ENCODE data around the gene ALOX5AP.

Gene ALOX5AP

DNA sequence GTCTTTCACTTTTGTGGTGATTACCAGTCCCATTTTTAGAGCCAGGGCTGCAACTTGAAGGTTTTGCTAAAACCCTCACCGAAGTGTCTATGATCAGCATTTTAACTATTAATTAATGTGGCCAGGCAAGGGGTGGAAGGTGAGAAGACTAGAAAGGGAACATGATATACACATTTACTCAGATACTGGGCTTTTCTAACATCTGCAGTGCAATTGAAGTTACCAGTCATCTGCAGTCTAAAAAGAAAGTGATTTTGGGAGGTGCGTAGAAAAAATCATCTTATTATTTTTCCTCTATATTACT, 481 bp downstream of the ALOX5AP start:
- in situ Hi-C loops (cut with MboI; ENCODE audit: low sequenced_read_pairs, unreplicated experiment), result no loop called here
- no peak for DNase-seq (ENCODE audit: low spot score)
- TF ChIP-seq, protein P1, sequence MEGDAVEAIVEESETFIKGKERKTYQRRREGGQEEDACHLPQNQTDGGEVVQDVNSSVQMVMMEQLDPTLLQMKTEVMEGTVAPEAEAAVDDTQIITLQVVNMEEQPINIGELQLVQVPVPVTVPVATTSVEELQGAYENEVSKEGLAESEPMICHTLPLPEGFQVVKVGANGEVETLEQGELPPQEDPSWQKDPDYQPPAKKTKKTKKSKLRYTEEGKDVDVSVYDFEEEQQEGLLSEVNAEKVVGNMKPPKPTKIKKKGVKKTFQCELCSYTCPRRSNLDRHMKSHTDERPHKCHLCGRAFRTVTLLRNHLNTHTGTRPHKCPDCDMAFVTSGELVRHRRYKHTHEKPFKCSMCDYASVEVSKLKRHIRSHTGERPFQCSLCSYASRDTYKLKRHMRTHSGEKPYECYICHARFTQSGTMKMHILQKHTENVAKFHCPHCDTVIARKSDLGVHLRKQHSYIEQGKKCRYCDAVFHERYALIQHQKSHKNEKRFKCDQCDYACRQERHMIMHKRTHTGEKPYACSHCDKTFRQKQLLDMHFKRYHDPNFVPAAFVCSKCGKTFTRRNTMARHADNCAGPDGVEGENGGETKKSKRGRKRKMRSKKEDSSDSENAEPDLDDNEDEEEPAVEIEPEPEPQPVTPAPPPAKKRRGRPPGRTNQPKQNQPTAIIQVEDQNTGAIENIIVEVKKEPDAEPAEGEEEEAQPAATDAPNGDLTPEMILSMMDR (IDR thresholded peaks at IDR 0.05; ENCODE audit: borderline replicate concordance, control extremely low read depth, extremely low read depth, insufficient read depth, missing control alignments), result no peak

DNA sequence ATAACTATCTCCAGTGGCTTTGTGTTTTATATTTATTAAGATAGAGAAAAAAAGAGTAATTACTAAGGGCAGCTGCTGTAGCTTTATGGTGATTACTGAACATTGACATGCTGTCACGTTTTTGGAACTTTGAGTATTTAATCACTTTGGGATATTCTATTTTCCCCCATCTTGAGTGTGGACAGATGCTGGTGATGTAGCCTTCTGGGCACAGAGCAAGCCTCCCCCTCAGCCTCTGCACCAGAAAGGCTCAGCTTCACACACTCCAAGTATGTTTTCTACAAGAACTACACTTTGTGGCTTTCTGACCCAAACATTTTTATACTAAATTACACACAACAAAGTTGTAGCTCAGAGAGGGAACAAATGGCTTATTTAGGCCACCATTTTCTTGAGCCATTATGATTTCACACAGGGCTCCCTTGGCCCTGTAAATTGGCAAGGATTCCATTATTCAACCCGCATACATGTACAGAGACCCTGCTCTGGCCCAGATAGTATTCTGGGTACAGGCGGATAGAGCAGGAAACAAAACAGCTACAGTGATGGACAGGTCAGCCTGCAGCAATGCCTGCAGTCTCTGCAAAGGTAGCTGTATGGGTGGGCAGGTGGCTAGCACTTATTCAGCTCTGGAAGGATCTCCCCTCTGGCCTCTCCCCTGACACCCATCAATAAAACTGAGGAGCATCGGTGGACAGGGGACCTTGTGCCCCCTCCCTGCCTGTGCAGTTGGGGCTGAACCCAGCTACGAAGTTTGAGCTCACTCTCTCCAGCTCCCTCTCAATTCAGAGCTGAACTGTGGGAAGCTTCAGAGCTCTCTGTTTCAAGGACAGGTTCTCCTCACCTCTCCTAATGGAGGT, 1.3 kb downstream of the ALOX5AP start:
- TF ChIP-seq, protein P1 (IDR thresholded peaks at IDR 0.05; ENCODE audit: borderline replicate concordance, control extremely low read depth, extremely low read depth, insufficient read depth, missing control alignments), result no peak
- in situ Hi-C loops (cut with MboI; ENCODE audit: low sequenced_read_pairs, unreplicated experiment), result no loop called here

DNA sequence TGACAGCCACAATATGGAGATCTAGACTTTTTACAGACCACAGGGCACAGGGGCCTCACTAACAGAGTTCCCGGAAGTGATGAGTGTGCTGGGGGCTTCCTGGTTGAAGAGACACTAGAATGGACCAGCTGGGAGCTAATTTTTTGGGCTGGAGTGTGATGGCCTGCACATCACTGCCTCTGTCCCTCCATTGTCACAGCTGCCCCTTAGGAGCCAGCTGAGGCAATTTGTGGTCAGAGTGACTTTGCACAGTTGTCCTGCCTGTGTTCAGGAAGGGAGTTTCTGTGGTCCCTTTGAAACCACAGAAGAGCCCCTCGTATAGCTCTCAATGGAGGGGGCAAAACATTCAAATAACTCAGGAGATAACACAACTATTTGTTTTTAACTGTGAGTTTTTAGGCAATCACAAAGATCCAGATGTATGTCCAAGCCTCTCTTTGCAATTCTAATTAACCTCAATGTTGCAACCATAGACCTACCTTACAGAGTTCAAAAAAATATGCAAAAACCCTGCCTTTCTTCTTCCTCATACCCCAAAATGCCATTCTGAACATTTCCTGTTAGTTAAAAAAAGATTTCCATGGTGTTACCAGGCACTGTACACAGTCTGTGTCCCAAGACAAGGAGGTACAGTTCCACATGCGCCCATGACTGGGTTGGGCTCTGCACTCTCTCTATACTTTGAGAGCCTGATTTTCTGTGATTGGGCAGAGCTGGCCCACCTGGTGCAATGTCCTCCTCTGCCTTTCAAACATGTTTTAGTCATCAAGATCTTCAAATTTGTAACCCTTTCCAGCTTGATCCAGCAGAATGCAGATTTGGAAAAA, 2.4 kb downstream of the ALOX5AP start:
- in situ Hi-C loops (cut with MboI; ENCODE audit: low sequenced_read_pairs, unreplicated experiment), result no loop called here
- TF ChIP-seq, protein P1 (IDR thresholded peaks at IDR 0.05; ENCODE audit: borderline replicate concordance, control extremely low read depth, extremely low read depth, insufficient read depth, missing control alignments), result no peak
- no peak for DNase-seq (ENCODE audit: low spot score)

More for the DNA sequence above, 1.3 kb downstream of the ALOX5AP start:
- DNase-seq (ENCODE audit: low spot score), result no peak

DNA sequence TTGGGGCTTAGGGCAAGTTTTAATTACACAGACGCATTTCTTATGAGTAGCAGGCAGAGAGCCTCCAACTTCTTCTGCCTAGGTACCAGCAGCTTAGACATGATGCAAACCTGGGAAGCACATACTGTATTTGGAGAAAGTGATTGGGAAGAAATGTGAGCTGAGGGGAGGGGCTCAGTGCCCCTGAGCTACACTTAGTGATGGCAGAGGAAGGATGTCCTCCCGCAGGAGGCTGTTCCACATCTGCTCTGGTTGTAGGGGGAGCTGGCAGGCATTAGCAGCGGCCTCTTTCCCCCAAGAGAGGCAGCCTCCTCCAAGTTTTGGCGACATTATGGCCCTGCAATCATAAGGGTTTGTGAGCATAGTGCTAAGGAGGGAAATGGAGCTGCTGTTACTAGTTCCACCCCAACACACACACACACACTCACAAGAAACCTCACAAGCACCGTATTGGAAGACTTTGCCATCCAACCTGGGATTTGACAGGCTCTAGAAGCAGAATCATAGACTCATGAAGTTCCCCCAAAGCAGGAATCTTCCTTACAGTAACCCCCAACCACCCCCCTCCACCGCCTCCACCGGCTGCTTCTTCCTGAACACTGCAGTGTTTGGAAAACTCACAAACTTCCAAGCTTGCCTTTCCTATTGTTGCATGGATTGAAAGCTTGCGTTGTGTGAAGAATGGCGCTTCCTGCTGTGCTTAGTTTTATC, 3.3 kb downstream of the ALOX5AP start:
- TF ChIP-seq, protein P1 (IDR thresholded peaks at IDR 0.05; ENCODE audit: borderline replicate concordance, control extremely low read depth, extremely low read depth, insufficient read depth, missing control alignments), result no peak
- DNase-seq (ENCODE audit: low spot score), result no peak
- in situ Hi-C loops (cut with MboI; ENCODE audit: low sequenced_read_pairs, unreplicated experiment), result no loop called here

DNA sequence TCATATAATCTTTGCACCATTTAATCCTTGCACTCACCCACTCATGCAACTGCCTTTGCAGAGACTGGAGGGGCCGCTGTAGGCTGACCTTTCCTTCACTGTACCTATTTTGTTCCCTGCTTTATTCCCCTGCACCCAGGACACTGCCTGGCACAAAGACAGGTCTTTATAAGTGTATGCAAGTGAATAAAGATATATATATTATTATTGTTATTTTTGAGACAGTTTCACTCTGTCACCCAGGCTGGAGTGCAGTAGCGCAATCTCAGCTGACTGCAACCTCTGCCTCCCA, 3.8 kb downstream of the ALOX5AP start:
- DNase-seq (ENCODE audit: low spot score), result no peak
- in situ Hi-C loops (cut with MboI; ENCODE audit: low sequenced_read_pairs, unreplicated experiment), result no loop called here
- TF ChIP-seq, protein P1 (IDR thresholded peaks at IDR 0.05; ENCODE audit: borderline replicate concordance, control extremely low read depth, extremely low read depth, insufficient read depth, missing control alignments), result no peak
